Endothelial cell of umbilical vein (primary cell): ENCODE results near the gene SMS. TPM values are rescaled to one million over a fixed set of nuclear protein-coding genes. Genes with fewer than 3 reads are reported as not detected.

ENCODE experiments used
- Bru-seq: library from RNA; stranded (reverse); fragments of 400-500 nt; gene quantifications from one replicate; lab custom pipeline; 2021; lab: Mats Ljungman, UMichigan
- BruChase-seq, 2 experiments: library from RNA; stranded (reverse); fragments of 400-500 nt; gene quantifications; one replicate each; lab custom pipeline; 2021; lab: Mats Ljungman, UMichigan
- BruUV-seq: library from RNA; stranded (reverse); fragments of 400-500 nt; replicated peaks from 2 replicates; lab custom pipeline; 2021; lab: Mats Ljungman, UMichigan
- CTCF ChIA-PET: fragments of 300-600, 350-600 bp; sonication (Branson Sonifier 250); formaldehyde crosslinking; loops from one replicate; lab custom pipeline; 2021; ENCODE audit warnings: antibody characterized with exemption, inconsistent platforms; lab: Charles Lee
- POLR2A ChIA-PET: fragments of 300-600, 350-600 bp; sonication (Branson Sonifier 250); formaldehyde crosslinking; loops from one replicate; lab custom pipeline; 2021; ENCODE audit warnings: antibody characterized with exemption, inconsistent platforms; lab: Charles Lee
- DNase-seq: peaks from one replicate; pipeline ENCODE4 v3.0.0-alpha.2; 2011; ENCODE audit warnings: low read depth, low spot score
- FAIRE-seq: peaks from 2 replicates; lab custom pipeline; 2011; peaks lifted over from hg19 to GRCh38; lab: Jason Lieb, UNC
- H2AFZ ChIP-seq: 2 replicates; pipeline ENCODE4 v1.6.0; 2012; ENCODE audit warnings: low read depth, low read length, control low read depth, inconsistent platforms
- H3K27ac ChIP-seq: 2 replicates; pipeline ENCODE4 v1.5.1; 2011; ENCODE audit warnings: low read depth, mild to moderate bottlenecking, control low read depth, low read length, moderate library complexity; ENCODE audit not compliant: insufficient read depth
- H3K27me3 ChIP-seq, 2 experiments: 2 replicates each; pipeline versions ENCODE4 v1.6.0 to v1.6.1; 2011; ENCODE audit warnings: low read length in 2 of 2, mixed read lengths in 1 of 2; ENCODE audit not compliant: control insufficient read depth in 2 of 2, insufficient read depth in 2 of 2
- H3K36me3 ChIP-seq, 2 experiments: 2 replicates in 1 of 2; 3 replicates in 1 of 2; pipeline ENCODE4 v1.5.1; 2011; ENCODE audit warnings: low read length in 2 of 2, mild to moderate bottlenecking in 1 of 2, moderate library complexity in 1 of 2; ENCODE audit not compliant: control insufficient read depth in 2 of 2, insufficient read depth in 2 of 2; ENCODE audit errors: extremely low read depth in 1 of 2
- H3K4me1 ChIP-seq: 3 replicates; pipeline ENCODE4 v1.5.1; 2011; ENCODE audit warnings: mild to moderate bottlenecking, low read length; ENCODE audit not compliant: control insufficient read depth, insufficient read depth; ENCODE audit errors: extremely low read depth
- H3K4me2 ChIP-seq: 2 replicates; pipeline ENCODE4 v1.6.1; 2011; ENCODE audit warnings: low read length, control low read depth, mixed read lengths; ENCODE audit not compliant: insufficient read depth
- H3K4me3 ChIP-seq, 3 experiments: fragments of 200-600 bp in 1 of 3; sonication (generic), shearing (Covaris generic) in 1 of 3; replicated peaks in 1 of 3; 2 replicates each; pipeline ENCODE4 v1.5.1; 2011 to 2016; ENCODE audit warnings: control low read depth in 3 of 3, low read length in 3 of 3, mild to moderate bottlenecking in 2 of 3, inconsistent platforms in 1 of 3, low read depth in 1 of 3, moderate library complexity in 1 of 3; ENCODE audit not compliant: insufficient read depth in 1 of 3
- H3K79me2 ChIP-seq: 2 replicates; pipeline ENCODE4 v1.6.0; 2012; ENCODE audit warnings: low read length, inconsistent platforms; ENCODE audit not compliant: control insufficient read depth, insufficient read depth
- H3K9ac ChIP-seq: replicated peaks from 2 replicates; pipeline ENCODE3; 2011; ENCODE audit warnings: low read length, control low read depth; ENCODE audit not compliant: insufficient read depth; ENCODE audit errors: extremely low read depth
- H3K9me1 ChIP-seq: replicated peaks from 3 replicates; pipeline ENCODE4 v1.6.0; 2011; ENCODE audit warnings: mild to moderate bottlenecking, low read length; ENCODE audit not compliant: control insufficient read depth, insufficient read depth; ENCODE audit errors: extremely low read depth
- H3K9me3 ChIP-seq: replicated peaks from 2 replicates; pipeline ENCODE4 v1.5.1; 2012; ENCODE audit warnings: low read length, inconsistent platforms; ENCODE audit not compliant: control insufficient read depth, insufficient read depth
- H4K20me1 ChIP-seq: replicated peaks from 2 replicates; pipeline ENCODE3; 2011; ENCODE audit warnings: mild to moderate bottlenecking, low read length; ENCODE audit not compliant: control insufficient read depth, insufficient read depth; ENCODE audit errors: extremely low read depth
- EZH2 ChIP-seq: IDR thresholded peaks from 2 replicates; pipeline ENCODE4 v1.6.1; 2012; ENCODE audit warnings: borderline replicate concordance, low read depth, mild to moderate bottlenecking, moderate library complexity, low read length, inconsistent platforms; ENCODE audit not compliant: severe bottlenecking
- FOS ChIP-seq: IDR thresholded peaks from 2 replicates; pipeline ENCODE4 v1.6.1; 2011; ENCODE audit warnings: mild to moderate bottlenecking, low read length, moderate library complexity, borderline replicate concordance; ENCODE audit not compliant: insufficient read depth
- JUN ChIP-seq: IDR thresholded peaks from 2 replicates; pipeline ENCODE4 v1.6.1; 2011; ENCODE audit warnings: borderline replicate concordance, low read depth; ENCODE audit not compliant: insufficient read length, insufficient read depth
- MYC ChIP-seq: IDR thresholded peaks from one replicate; pipeline ENCODE4 v1.6.1; 2011; ENCODE audit warnings: mild to moderate bottlenecking, low read depth, low read length
- POLR2A ChIP-seq: IDR thresholded peaks from 2 replicates; pipeline ENCODE4 v1.6.1; 2012; ENCODE audit warnings: low read depth, mild to moderate bottlenecking, control low read depth, low read length
- POLR2AphosphoS5 ChIP-seq: IDR thresholded peaks from 2 replicates; pipeline ENCODE4 v1.6.1; 2012; ENCODE audit warnings: low read depth, mild to moderate bottlenecking, control low read depth, low read length, moderate library complexity; ENCODE audit not compliant: insufficient read depth
- dilution Hi-C: fragments of 300-500 bp; cut with MboI; formaldehyde crosslinking; loops from one replicate; pipeline ENCODE4 v1.15.0; 2019; ENCODE audit warnings: low sequenced_read_pairs; ENCODE audit not compliant: extremely low pct_ligation_motif_present
- intact Hi-C: fragments of 100-400 bp; cut with micrococcal nuclease; formaldehyde crosslinking; loops from one replicate; pipeline ENCODE4 v1.10.0; 2022
- long read RNA-seq: library from polyadenylated mRNA; stranded (forward); transcript quantifications from one replicate; pipeline ENCODE4 v2.0.0, GENCODE V29; 2021
- polyA minus RNA-seq, 3 experiments: library from RNA; depleted of rRNA, polyadenylated mRNA; stranded (reverse); fragments of >200 nt; gene quantifications; 1 replicate in 1 of 3; 2 replicates in 2 of 3; pipeline ENCODE4 v1.2.3, GENCODE V29; 2011
- polyA plus RNA-seq, 4 experiments: library from polyadenylated mRNA; depleted of rRNA in 3 of 4; stranded (reverse) in 3 of 4; unstranded in 1 of 4; fragments of >200 nt; gene quantifications; 2 replicates each; pipeline versions ENCODE4 v1.2.1 to v1.2.3, GENCODE V29; 2011 to 2012; ENCODE audit warnings: missing spikeins in 1 of 4
- total RNA-seq: library from RNA; stranded (reverse); gene quantifications from 2 replicates; pipeline ENCODE4 v1.2.3, GENCODE V29; 2021
- TF ChIP-seq, protein P1 (sequence below): IDR thresholded peaks from 2 replicates; pipeline ENCODE4 v1.6.1; 2011; ENCODE audit not compliant: insufficient read depth, insufficient read length
- TF ChIP-seq, protein P2 (sequence below), 2 donors: IDR thresholded peaks; 1 replicate in 1 of 2; 2 replicates in 1 of 2; pipeline ENCODE4 v1.5.1; 2011; ENCODE audit warnings: low read length in 2 of 2, mild to moderate bottlenecking in 2 of 2, moderate library complexity in 2 of 2, control low read depth in 1 of 2, inconsistent platforms in 1 of 2, low read depth in 1 of 2; ENCODE audit not compliant: insufficient read depth in 1 of 2; ENCODE audit errors: extremely low read depth in 1 of 2

Gene SMS
- 173 and 177 TPM in 2 replicates for total RNA-seq
- 45.5 and 57.1 TPM in 2 replicates for polyA plus RNA-seq
- polyA plus RNA-seq (2011; cell fraction: cytosol; rRNA removed): 91.1 and 95.9 TPM in 2 replicates
- polyA plus RNA-seq (2011; cell fraction: nucleus; rRNA removed): 38.6 and 56.7 TPM in 2 replicates
- polyA plus RNA-seq (2012): 171 and 211 TPM in 2 replicates
- polyA minus RNA-seq: 41.3 and 48.6 TPM in 2 replicates
- 167 TPM for polyA minus RNA-seq (2011; cell fraction: cytosol; rRNA and poly(A)+ RNA removed)
- 20.0 and 22.6 TPM in 2 replicates for polyA minus RNA-seq (2011; cell fraction: nucleus; rRNA and poly(A)+ RNA removed)
- Bru-seq, nascent RNA: percentile 93 among the genes with signal in this experiment
- BruChase-seq, experiment 1, labeled RNA remaining after a 6-hour chase: percentile 91 among the genes with signal in this experiment
- BruChase-seq, experiment 2, labeled RNA remaining after a 2-hour chase: percentile 85 among the genes with signal in this experiment
- long read RNA-seq, transcript SMS-202 (11 exons, 1,837 nt): major isoform, 533 of 597 reads
- long read RNA-seq, partial matches to known transcripts: 31 of 597 reads
- long read RNA-seq, other reads (novel, unspliced or antisense): 29 of 597 reads

DNA sequence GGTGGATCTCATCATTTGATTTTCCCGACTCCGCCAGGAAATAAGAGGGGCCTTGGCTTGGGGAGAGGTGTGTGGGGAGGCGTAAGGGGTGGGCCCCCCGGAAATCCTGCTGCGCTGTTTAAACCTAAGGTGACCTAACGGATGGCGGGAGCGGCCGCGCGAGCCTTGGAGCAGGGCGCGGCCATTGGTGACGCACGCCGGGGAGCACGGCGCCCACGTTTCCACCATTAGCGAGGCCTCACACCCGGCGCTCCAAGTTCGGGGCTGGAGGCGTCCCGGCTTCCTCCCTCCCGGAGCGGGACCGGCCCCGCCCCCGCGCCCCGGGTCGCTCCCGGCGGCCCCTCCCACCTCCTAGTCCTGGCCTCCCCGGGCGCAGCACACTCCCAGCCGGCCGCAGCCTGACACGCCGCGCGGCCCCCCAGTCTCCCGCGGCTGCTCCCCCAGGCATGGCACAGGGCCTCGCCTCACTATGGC lies at the start of gene SMS:
SMS (plus strand) TSS at position 354 of the 474 bp plus-strand sequence; CDS start at position 470, 116 bp downstream.
- no TSS peak for BruUV-seq
- Histone ChIP-seq H3K27me3 (no peaks in the 10 kb centered on the region), H3K4me1 (peaks cover 35% of the 10 kb centered on the region), H3K4me3 (peak within 1 kb of the TSS; percentile 59 to 71 (median 71)), H3K27ac (peak within 1 kb of the TSS; percentile 84), H2AFZ (peak within 1 kb of the TSS; percentile 51), H3K9me3 (no peaks in the 10 kb centered on the region), H3K79me2 (peaks cover 41% of the 10 kb centered on the region), H3K36me3 (peaks cover 0 to 3% of the 10 kb centered on the region in 2 experiments), H4K20me1 (no peaks in the 10 kb centered on the region), H3K9me1 (no peaks in the 10 kb centered on the region), H3K9ac (peak within 1 kb of the TSS; percentile 79), H3K4me2 (peak within 1 kb of the TSS; percentile 58)
- ChIA-PET CTCF (no interaction called here), POLR2A (no interaction called here)
- DNase-seq (peak; percentile 66), FAIRE-seq (peak; percentile 68)
- dilution Hi-C loops: no loop called here
- TF ChIP-seq JUN (no peak), EZH2 (no peak), MYC (no peak), FOS (peak; percentile 14), POLR2AphosphoS5 (peak; percentile 66), POLR2A (peak; percentile 61)
- TF ChIP-seq, protein P1, sequence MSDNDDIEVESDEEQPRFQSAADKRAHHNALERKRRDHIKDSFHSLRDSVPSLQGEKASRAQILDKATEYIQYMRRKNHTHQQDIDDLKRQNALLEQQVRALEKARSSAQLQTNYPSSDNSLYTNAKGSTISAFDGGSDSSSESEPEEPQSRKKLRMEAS: no peak
- TF ChIP-seq, protein P2, sequence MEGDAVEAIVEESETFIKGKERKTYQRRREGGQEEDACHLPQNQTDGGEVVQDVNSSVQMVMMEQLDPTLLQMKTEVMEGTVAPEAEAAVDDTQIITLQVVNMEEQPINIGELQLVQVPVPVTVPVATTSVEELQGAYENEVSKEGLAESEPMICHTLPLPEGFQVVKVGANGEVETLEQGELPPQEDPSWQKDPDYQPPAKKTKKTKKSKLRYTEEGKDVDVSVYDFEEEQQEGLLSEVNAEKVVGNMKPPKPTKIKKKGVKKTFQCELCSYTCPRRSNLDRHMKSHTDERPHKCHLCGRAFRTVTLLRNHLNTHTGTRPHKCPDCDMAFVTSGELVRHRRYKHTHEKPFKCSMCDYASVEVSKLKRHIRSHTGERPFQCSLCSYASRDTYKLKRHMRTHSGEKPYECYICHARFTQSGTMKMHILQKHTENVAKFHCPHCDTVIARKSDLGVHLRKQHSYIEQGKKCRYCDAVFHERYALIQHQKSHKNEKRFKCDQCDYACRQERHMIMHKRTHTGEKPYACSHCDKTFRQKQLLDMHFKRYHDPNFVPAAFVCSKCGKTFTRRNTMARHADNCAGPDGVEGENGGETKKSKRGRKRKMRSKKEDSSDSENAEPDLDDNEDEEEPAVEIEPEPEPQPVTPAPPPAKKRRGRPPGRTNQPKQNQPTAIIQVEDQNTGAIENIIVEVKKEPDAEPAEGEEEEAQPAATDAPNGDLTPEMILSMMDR (IDR thresholded peaks at IDR 0.05; ENCODE audit: extremely low read depth in 1 of 2, insufficient read depth in 1 of 2, low read depth in 1 of 2, low read length in 2 of 2): no peak
- intact Hi-C loops: loop anchor here (1.0 kb wide), 2 partner anchors 8 to 13 kb away; no protein-coding TSS in a partner anchor
